GM12891 (cell line): ENCODE results near the gene PTPN13.

ENCODE experiments used
- DNase-seq: peaks from one replicate; pipeline ENCODE4 v3.0.0; 2011; ENCODE audit warnings: low spot score; ENCODE audit not compliant: insufficient read length
- FAIRE-seq: peaks from 2 replicates; lab custom pipeline; 2011; peaks lifted over from hg19 to GRCh38; lab: Jason Lieb, UNC
- PAX5 ChIP-seq: IDR thresholded peaks from 2 replicates; pipeline ENCODE4 v1.6.1; 2011; ENCODE audit warnings: low read length, moderate library complexity, mild to moderate bottlenecking; ENCODE audit not compliant: insufficient read depth, severe bottlenecking
- POLR2A ChIP-seq: IDR thresholded peaks from 2 replicates; pipeline ENCODE4 v1.6.1; 2011; ENCODE audit warnings: low read depth, low read length, control low read depth
- POLR2AphosphoS5 ChIP-seq: IDR thresholded peaks from 2 replicates; pipeline ENCODE4 v1.6.1; 2011; ENCODE audit warnings: low read depth, low read length, control low read depth
- POU2F2 ChIP-seq: IDR thresholded peaks from 2 replicates; pipeline ENCODE4 v1.6.1; 2011; ENCODE audit warnings: low read depth, mild to moderate bottlenecking, control low read depth, low read length, moderate library complexity
- SPI1 ChIP-seq: IDR thresholded peaks from 2 replicates; pipeline ENCODE4 v1.6.1; 2011; ENCODE audit warnings: low read depth, low read length, control low read depth
- TAF1 ChIP-seq: IDR thresholded peaks from 2 replicates; pipeline ENCODE4 v1.6.1; 2011; ENCODE audit warnings: low read depth, low read length, control low read depth

PTPN13 gene

GRCh38 chr4:86608757-86609375 lies 14.8 kb downstream of the PTPN13 start:
- no peak for FAIRE-seq
- no peak for DNase-seq
- TF ChIP-seq POU2F2 (no peak), PAX5 (no peak), POLR2AphosphoS5 (no peak), SPI1 (no peak), TAF1 (no peak), POLR2A (no peak)

GRCh38 chr4:86611757-86612156 lies 17.6 kb downstream of the PTPN13 start:
- no peak for FAIRE-seq
- TF ChIP-seq POLR2AphosphoS5 (no peak), SPI1 (no peak), PAX5 (no peak), TAF1 (no peak)
- DNase-seq: no peak

GRCh38 chr4:86613734-86614133 lies 19.6 kb downstream of the PTPN13 start:
- no peak for FAIRE-seq
- TF ChIP-seq POU2F2: no peak
- no peak for TF ChIP-seq SPI1
- TF ChIP-seq POLR2AphosphoS5: no peak
- TF ChIP-seq TAF1: no peak
- no peak for TF ChIP-seq POLR2A
- no peak for TF ChIP-seq PAX5
- DNase-seq: no peak

GRCh38 chr4:86614865-86615264 lies 20.8 kb downstream of the PTPN13 start:
- FAIRE-seq (no peak), DNase-seq (no peak)
- TF ChIP-seq POLR2AphosphoS5: no peak

GRCh38 chr4:86615501-86615900 lies 21.4 kb downstream of the PTPN13 start:
- TF ChIP-seq TAF1 (no peak), SPI1 (peak; percentile 74)
- FAIRE-seq (no peak), DNase-seq (no peak)

- TF ChIP-seq TAF1: no peak
- TF ChIP-seq POU2F2: no peak
- no peak for TF ChIP-seq SPI1
- TF ChIP-seq POLR2AphosphoS5: no peak
- TF ChIP-seq PAX5: no peak
- no peak for FAIRE-seq
- DNase-seq: no peak
Measured at GRCh38 chr4:86619656-86620055, 25.5 kb downstream of the PTPN13 start.

- no peak for TF ChIP-seq TAF1
- TF ChIP-seq PAX5: no peak
- no peak for TF ChIP-seq POU2F2
- no peak for TF ChIP-seq POLR2AphosphoS5
- TF ChIP-seq SPI1: no peak
- TF ChIP-seq POLR2A: no peak
- no peak for DNase-seq
- no peak for FAIRE-seq
Measured at GRCh38 chr4:86621435-86621834, 27.3 kb downstream of the PTPN13 start.

- DNase-seq (no peak), FAIRE-seq (no peak)
- TF ChIP-seq TAF1 (no peak), POLR2A (no peak)
Measured at GRCh38 chr4:86626066-86626465, 32.0 kb downstream of the PTPN13 start.

GRCh38 chr4:86627462-86628135 lies 33.5 kb downstream of the PTPN13 start:
- FAIRE-seq: no peak
- TF ChIP-seq SPI1 (no peak), POLR2AphosphoS5 (no peak), PAX5 (no peak), TAF1 (no peak), POU2F2 (no peak), POLR2A (no peak)

GRCh38 chr4:86630629-86631028 lies 36.5 kb downstream of the PTPN13 start:
- no peak for FAIRE-seq
- no peak for TF ChIP-seq TAF1
- no peak for TF ChIP-seq POLR2AphosphoS5
- no peak for TF ChIP-seq PAX5
- no peak for TF ChIP-seq POU2F2
- DNase-seq: no peak

More at GRCh38 chr4:86627462-86628135, 33.5 kb downstream of the PTPN13 start:
- DNase-seq: no peak

- DNase-seq (no peak), FAIRE-seq (no peak)
- TF ChIP-seq POLR2AphosphoS5 (no peak), TAF1 (no peak), POLR2A (no peak), POU2F2 (no peak), SPI1 (no peak), PAX5 (no peak)
Measured at GRCh38 chr4:86631166-86631565, 37.1 kb downstream of the PTPN13 start.
